GM23338 (cell line): ENCODE results near the gene ZFR2.

ENCODE experiments used
- CTCF ChIP-seq, 2 experiments: fragments of 200-600 bp in 1 of 2; sonication (generic) in 1 of 2; conservative IDR thresholded peaks; 2 replicates each; pipeline versions ENCODE4 v1.5.1 to v1.6.1; 2016 to 2017; ENCODE audit warnings: antibody characterized with exemption in 2 of 2, low read depth in 2 of 2, mild to moderate bottlenecking in 2 of 2, moderate library complexity in 1 of 2
- ETS1 ChIP-seq: IDR thresholded peaks from 2 replicates; pipeline ENCODE4 v1.6.1; 2016; ENCODE audit warnings: antibody characterized with exemption

- no peak for TF ChIP-seq ETS1
- peak; percentile 71 to 92 for TF ChIP-seq CTCF (conservative IDR thresholded peaks at IDR 0.05; ENCODE audit: low read depth in 2 of 2)
Measured at GRCh38 chr19:3849092-3849491, 19.7 kb downstream of the ZFR2 start.
